Fibroblast of lung (primary cell): Measurements from ENCODE around the gene KIAA1191. TPM values are rescaled to one million over a fixed set of nuclear protein-coding genes. Genes with fewer than 3 reads are reported as not detected.

ENCODE experiments used
- DNase-seq, 2 donors: peaks; one replicate each; pipeline versions ENCODE4 v3.0.0 to v3.0.0-alpha.2; 2010; ENCODE audit warnings: low read depth in 2 of 2
- H2AFZ ChIP-seq: 2 replicates; pipeline ENCODE4 v1.5.1; 2012; ENCODE audit warnings: low read length, control low read depth, inconsistent platforms
- H3K27ac ChIP-seq: 2 replicates; pipeline ENCODE4 v1.5.1; 2011; ENCODE audit warnings: low read length, control low read depth; ENCODE audit not compliant: insufficient read depth
- H3K27me3 ChIP-seq: 2 replicates; pipeline ENCODE4 v1.5.1; 2011; ENCODE audit warnings: mild to moderate bottlenecking, low read length; ENCODE audit not compliant: control insufficient read depth, insufficient read depth
- H3K36me3 ChIP-seq: 2 replicates; pipeline ENCODE4 v1.5.1; 2011; ENCODE audit warnings: low read length; ENCODE audit not compliant: control insufficient read depth, insufficient read depth
- H3K4me1 ChIP-seq: 2 replicates; pipeline ENCODE4 v1.5.1; 2011; ENCODE audit warnings: low read length; ENCODE audit not compliant: control insufficient read depth, insufficient read depth; ENCODE audit errors: extremely low read depth
- H3K4me2 ChIP-seq: 2 replicates; pipeline ENCODE4 v1.5.1; 2011; ENCODE audit warnings: low read length, control low read depth; ENCODE audit not compliant: insufficient read depth; ENCODE audit errors: extremely low read depth
- H3K4me3 ChIP-seq, 4 experiments: fragments of 200-600 bp in 1 of 4; sonication (generic) in 1 of 4; replicated peaks in 1 of 4; 2 replicates each; pipeline ENCODE4 v1.5.1; 2011 to 2016; ENCODE audit warnings: low read length in 4 of 4, low read depth in 3 of 4, mild to moderate bottlenecking in 3 of 4, control low read depth in 2 of 4, inconsistent platforms in 1 of 4, mixed read lengths in 1 of 4; ENCODE audit not compliant: insufficient read depth in 1 of 4; ENCODE audit errors: control extremely low read depth in 1 of 4
- H3K79me2 ChIP-seq: 2 replicates; pipeline ENCODE4 v1.5.1; 2012; ENCODE audit warnings: mild to moderate bottlenecking, low read length, inconsistent platforms; ENCODE audit not compliant: control insufficient read depth, insufficient read depth
- H3K9ac ChIP-seq: 2 replicates; pipeline ENCODE4 v1.5.1; 2011; ENCODE audit warnings: mild to moderate bottlenecking, low read length, control low read depth; ENCODE audit not compliant: insufficient read depth
- H3K9me3 ChIP-seq: 2 replicates; pipeline ENCODE4 v1.5.1; 2012; ENCODE audit warnings: low read depth, low read length; ENCODE audit not compliant: control insufficient read depth, insufficient read depth
- H4K20me1 ChIP-seq: 2 replicates; pipeline ENCODE4 v1.5.1; 2011; ENCODE audit warnings: low read length; ENCODE audit not compliant: control insufficient read depth, insufficient read depth; ENCODE audit errors: extremely low read depth
- EZH2 ChIP-seq: IDR thresholded peaks from 2 replicates; pipeline ENCODE4 v1.5.1; 2012; ENCODE audit warnings: low read length, control low read depth, mild to moderate bottlenecking; ENCODE audit errors: missing control alignments
- polyA plus RNA-seq, 2 donors: library from polyadenylated mRNA; depleted of rRNA in 1 of 2; stranded (reverse) in 1 of 2; unstranded in 1 of 2; fragments of >200 nt; gene quantifications; 2 replicates each; pipeline ENCODE4 v1.2.1, GENCODE V29; 2011 to 2012; ENCODE audit warnings: missing spikeins in 1 of 2
- total RNA-seq: library from RNA; depleted of rRNA; stranded (reverse); fragments of >200 nt; gene quantifications from 2 replicates; pipeline ENCODE4 v1.2.1, GENCODE V29; 2014
- TF ChIP-seq, protein P1 (sequence below), 2 donors: IDR thresholded peaks in 1 of 2; conservative IDR thresholded peaks in 1 of 2; 1 replicate in 1 of 2; 2 replicates in 1 of 2; pipeline ENCODE4 v1.5.1; 2011 to 2012; ENCODE audit warnings: low read length in 2 of 2, control low read depth in 1 of 2, inconsistent platforms in 1 of 2, low read depth in 1 of 2, mild to moderate bottlenecking in 1 of 2

The KIAA1191 gene
- total and polyA plus RNA-seq, 2 donors (not counting 1 experiment from before 2014, with no cell fraction given): 89.5 to 101 TPM

DNA sequence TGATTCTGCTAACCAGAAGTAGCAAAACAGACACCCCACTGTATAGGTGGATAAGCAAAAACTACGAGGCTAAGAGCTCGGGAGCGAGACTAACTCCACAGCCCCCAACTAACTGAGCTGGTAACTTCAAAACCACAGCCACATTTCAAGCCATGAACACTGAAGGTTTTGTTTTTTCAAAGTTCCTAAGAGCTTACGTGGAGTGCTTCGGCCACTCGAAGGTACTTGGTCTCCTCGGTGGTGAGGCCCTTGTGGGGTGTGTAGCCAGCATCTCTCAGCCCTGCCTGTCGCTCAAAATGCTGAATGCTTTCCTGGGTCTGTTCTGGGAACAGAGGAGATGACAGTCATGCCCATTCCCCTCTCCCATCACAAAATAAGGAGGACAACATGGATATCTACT is 11.1 kb downstream of the KIAA1191 start:
- no peak overlapping the region for H2AFZ ChIP-seq
- H3K4me1 ChIP-seq: no peaks in the 10 kb centered on the region
- H4K20me1 ChIP-seq: no peaks in the 10 kb centered on the region
- H3K79me2 ChIP-seq: peaks cover 12% of the 10 kb centered on the region
- H3K27me3 ChIP-seq: no peaks in the 10 kb centered on the region
- TF ChIP-seq, protein P1, sequence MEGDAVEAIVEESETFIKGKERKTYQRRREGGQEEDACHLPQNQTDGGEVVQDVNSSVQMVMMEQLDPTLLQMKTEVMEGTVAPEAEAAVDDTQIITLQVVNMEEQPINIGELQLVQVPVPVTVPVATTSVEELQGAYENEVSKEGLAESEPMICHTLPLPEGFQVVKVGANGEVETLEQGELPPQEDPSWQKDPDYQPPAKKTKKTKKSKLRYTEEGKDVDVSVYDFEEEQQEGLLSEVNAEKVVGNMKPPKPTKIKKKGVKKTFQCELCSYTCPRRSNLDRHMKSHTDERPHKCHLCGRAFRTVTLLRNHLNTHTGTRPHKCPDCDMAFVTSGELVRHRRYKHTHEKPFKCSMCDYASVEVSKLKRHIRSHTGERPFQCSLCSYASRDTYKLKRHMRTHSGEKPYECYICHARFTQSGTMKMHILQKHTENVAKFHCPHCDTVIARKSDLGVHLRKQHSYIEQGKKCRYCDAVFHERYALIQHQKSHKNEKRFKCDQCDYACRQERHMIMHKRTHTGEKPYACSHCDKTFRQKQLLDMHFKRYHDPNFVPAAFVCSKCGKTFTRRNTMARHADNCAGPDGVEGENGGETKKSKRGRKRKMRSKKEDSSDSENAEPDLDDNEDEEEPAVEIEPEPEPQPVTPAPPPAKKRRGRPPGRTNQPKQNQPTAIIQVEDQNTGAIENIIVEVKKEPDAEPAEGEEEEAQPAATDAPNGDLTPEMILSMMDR (conservative IDR thresholded peaks at IDR 0.05 in 1 of 2, IDR thresholded peaks at IDR 0.05 in 1 of 2; ENCODE audit: low read depth in 1 of 2, low read length in 2 of 2): no peak
- TF ChIP-seq EZH2: no peak
- no peak overlapping the region for H3K27ac ChIP-seq
- no peak overlapping the region for H3K9ac ChIP-seq
- H3K9me3 ChIP-seq: no peaks in the 10 kb centered on the region
- DNase-seq: peak in 1 of 2 donors; percentile 53
- H3K4me2 ChIP-seq: no peak overlapping the region
- peaks cover 18% of the 10 kb centered on the region for H3K36me3 ChIP-seq
- no peak overlapping the region for H3K4me3 ChIP-seq

DNA sequence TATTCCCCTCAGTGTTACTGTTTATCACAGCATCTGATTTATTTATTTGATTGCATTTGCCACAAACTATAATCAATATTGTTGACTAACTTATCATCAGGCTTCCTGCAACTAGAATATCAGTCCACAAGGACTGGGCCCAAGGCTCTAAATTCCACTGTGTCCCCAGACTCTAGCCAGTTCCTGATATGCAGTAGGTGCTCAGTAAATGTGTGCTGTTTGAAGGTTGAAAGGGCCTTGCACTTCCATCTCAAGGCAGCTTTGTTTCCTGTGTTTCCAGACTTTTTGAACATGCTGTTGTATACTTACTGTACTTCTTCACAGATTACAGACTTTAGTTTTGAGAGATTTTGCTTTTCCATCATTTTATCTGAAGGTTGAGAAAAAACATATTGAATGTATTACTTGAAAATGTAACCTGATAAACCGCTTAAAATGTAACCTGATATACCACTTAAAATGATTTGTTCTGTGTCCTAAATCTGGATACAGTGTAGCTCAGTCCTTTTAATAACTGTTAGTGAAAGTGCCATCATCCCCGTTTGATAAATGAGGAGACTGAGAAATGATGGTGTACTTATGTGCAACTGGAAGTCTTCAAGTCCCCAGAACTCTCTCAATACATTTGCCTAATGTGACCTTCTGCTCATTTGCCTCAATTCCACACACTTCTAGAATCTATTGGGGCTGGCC is 18.7 kb downstream of the KIAA1191 start:
- Histone ChIP-seq H3K4me1 (no peaks in the 10 kb centered on the region), H3K9me3 (no peaks in the 10 kb centered on the region), H2AFZ (no peak overlapping the region), H3K27me3 (no peaks in the 10 kb centered on the region), H3K36me3 (peaks cover 7% of the 10 kb centered on the region), H3K9ac (no peak overlapping the region), H4K20me1 (no peaks in the 10 kb centered on the region), H3K79me2 (no peaks in the 10 kb centered on the region), H3K27ac (no peak overlapping the region), H3K4me2 (no peak overlapping the region), H3K4me3 (no peak overlapping the region)
- DNase-seq: peak in 1 of 2 donors; percentile 20
- no peak for TF ChIP-seq EZH2
- TF ChIP-seq, protein P1 (conservative IDR thresholded peaks at IDR 0.05 in 1 of 2, IDR thresholded peaks at IDR 0.05 in 1 of 2; ENCODE audit: low read depth in 1 of 2, low read length in 2 of 2): no peak

DNA sequence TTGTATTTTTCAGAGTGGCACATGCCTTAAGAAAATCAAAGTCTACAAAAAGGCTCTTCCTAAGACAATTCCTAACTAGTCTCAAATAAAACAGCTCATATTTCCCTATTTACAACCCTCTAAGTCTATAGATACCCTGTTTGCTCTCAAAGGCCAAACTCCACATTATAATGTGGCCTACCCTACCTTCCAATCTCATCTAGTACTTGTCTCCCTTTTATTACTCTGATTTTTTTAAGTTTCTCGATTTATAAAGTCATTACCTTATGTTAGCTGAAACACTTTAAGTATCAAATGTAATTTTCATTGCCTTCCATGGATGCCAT is 19.4 kb downstream of the KIAA1191 start:
- Histone ChIP-seq H3K9me3 (no peaks in the 10 kb centered on the region), H3K4me3 (no peak overlapping the region), H3K4me2 (no peak overlapping the region), H4K20me1 (no peaks in the 10 kb centered on the region), H3K4me1 (no peaks in the 10 kb centered on the region), H3K27ac (no peak overlapping the region), H3K27me3 (no peaks in the 10 kb centered on the region), H3K36me3 (peaks cover 3% of the 10 kb centered on the region), H3K79me2 (no peaks in the 10 kb centered on the region), H3K9ac (no peak overlapping the region), H2AFZ (no peak overlapping the region)
- TF ChIP-seq EZH2: no peak
- TF ChIP-seq, protein P1 (conservative IDR thresholded peaks at IDR 0.05 in 1 of 2, IDR thresholded peaks at IDR 0.05 in 1 of 2; ENCODE audit: low read depth in 1 of 2, low read length in 2 of 2): no peak
- no peak for DNase-seq
